ENCODE measurements around the gene PSMD2.
"Not testable (repeated sequence)": the region's sequence is repeated elsewhere in the genome, so short reads cannot be mapped to it uniquely, and the experiment has no call there.

The PSMD2 gene

GRCh38 chr3:184261854-184262763 is 36.9 kb upstream of the PSMD2 start:
- no peaks in the 10 kb centered on the region for H3K4me1 ChIP-seq (ENCODE audit: control insufficient read depth, insufficient read depth, low read length)
- H3K4me3 ChIP-seq (ENCODE audit: low read length): peak overlapping the region; percentile 56
- no peak overlapping the region for H3K27ac ChIP-seq (ENCODE audit: low read depth, low read length)
- H3K9ac ChIP-seq (ENCODE audit: low read length): no peak overlapping the region
- no peaks in the 10 kb centered on the region for H3K36me3 ChIP-seq (ENCODE audit: control insufficient read depth, insufficient read depth, low read length)
- H3K27me3 ChIP-seq (ENCODE audit: control insufficient read depth, insufficient read depth, low read length): peaks cover 39% of the 10 kb centered on the region

DNA sequence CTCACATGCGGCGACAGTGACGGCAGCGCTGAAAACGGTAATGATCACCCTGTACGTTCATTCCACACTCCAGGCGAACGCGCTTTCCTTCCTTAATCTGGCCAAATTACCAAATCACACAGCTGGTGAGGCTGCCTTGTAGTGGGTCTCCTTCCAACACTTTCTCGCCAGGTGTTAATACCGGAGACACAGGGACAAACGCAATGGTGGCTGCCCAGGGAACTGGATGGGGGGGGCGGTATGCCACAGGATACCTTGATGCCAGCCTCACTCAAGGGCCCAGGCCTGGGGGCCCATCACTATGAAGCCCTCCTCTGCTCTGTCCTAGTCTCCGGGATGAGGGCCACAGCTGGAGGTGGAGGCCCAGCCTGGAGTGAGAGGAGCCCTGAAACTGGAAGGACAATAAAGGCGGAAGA is 36.3 kb upstream of the PSMD2 start:
- Histone ChIP-seq H3K36me3 (ENCODE audit: control insufficient read depth, insufficient read depth, low read length) (no peaks in the 10 kb centered on the region), H3K27me3 (ENCODE audit: control insufficient read depth, insufficient read depth, low read length) (peaks cover 39% of the 10 kb centered on the region), H3K4me3 (ENCODE audit: low read length) (no peak overlapping the region), H3K4me1 (ENCODE audit: control insufficient read depth, insufficient read depth, low read length) (no peaks in the 10 kb centered on the region), H3K27ac (ENCODE audit: low read depth, low read length) (no peak overlapping the region), H3K9ac (ENCODE audit: low read length) (no peak overlapping the region)

DNA sequence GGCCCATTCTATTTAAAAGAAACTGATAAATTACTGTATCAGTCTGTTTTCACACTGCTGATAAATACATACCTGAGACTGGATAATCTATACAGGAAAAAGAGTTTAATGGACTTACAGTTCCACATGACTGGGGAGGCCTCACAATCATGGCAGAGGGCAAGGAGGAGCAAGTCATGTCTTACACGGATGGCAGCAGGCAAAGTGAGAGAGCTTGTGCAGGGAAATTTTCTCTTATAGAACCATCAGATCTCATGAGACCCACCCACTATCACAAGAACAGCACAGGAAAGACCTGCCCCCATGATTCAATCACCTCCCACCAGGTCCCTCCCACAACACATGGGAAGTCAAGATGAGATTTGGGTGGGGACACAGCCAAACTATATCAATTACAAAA is 31.8 kb upstream of the PSMD2 start:
- H3K4me1 ChIP-seq (ENCODE audit: control insufficient read depth, insufficient read depth, low read length); H3K4me3 ChIP-seq (ENCODE audit: low read length); H3K36me3 ChIP-seq (ENCODE audit: control insufficient read depth, insufficient read depth, low read length); H3K27ac ChIP-seq (ENCODE audit: low read depth, low read length); H3K9ac ChIP-seq (ENCODE audit: low read length): not testable (repeated sequence)
- H3K27me3 ChIP-seq (ENCODE audit: control insufficient read depth, insufficient read depth, low read length): peaks cover 15% of the 10 kb centered on the region

GRCh38 chr3:184272269-184272668 is 26.8 kb upstream of the PSMD2 start:
- no peak overlapping the region for H3K27ac ChIP-seq (ENCODE audit: low read depth, low read length)
- H3K4me3 ChIP-seq (ENCODE audit: low read length): no peak overlapping the region
- H3K27me3 ChIP-seq (ENCODE audit: control insufficient read depth, insufficient read depth, low read length): peaks cover 15% of the 10 kb centered on the region
- H3K36me3 ChIP-seq (ENCODE audit: control insufficient read depth, insufficient read depth, low read length): no peaks in the 10 kb centered on the region
- no peaks in the 10 kb centered on the region for H3K4me1 ChIP-seq (ENCODE audit: control insufficient read depth, insufficient read depth, low read length)
- H3K9ac ChIP-seq (ENCODE audit: low read length): no peak overlapping the region

DNA sequence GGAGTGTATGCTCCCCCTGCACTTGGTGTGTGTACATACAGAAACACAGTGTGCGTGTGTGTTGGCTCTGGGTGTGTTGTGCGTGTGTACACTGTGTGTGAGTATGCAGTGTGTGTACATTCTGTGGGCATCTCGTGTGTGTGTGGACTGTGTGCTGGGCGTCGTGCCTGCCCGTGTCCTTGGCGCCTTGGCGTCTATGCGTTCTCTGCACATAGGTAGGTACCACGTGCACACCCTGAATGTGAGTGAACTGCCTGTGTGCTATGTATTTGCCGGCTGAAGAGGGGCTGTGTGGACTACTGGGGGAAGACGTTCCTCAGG is 23.7 kb upstream of the PSMD2 start:
- Histone ChIP-seq H3K9ac (ENCODE audit: low read length) (no peak overlapping the region), H3K36me3 (ENCODE audit: control insufficient read depth, insufficient read depth, low read length) (no peaks in the 10 kb centered on the region), H3K27ac (ENCODE audit: low read depth, low read length) (no peak overlapping the region), H3K4me3 (ENCODE audit: low read length) (no peak overlapping the region), H3K27me3 (ENCODE audit: control insufficient read depth, insufficient read depth, low read length) (peaks cover 15% of the 10 kb centered on the region), H3K4me1 (ENCODE audit: control insufficient read depth, insufficient read depth, low read length) (no peaks in the 10 kb centered on the region)

DNA sequence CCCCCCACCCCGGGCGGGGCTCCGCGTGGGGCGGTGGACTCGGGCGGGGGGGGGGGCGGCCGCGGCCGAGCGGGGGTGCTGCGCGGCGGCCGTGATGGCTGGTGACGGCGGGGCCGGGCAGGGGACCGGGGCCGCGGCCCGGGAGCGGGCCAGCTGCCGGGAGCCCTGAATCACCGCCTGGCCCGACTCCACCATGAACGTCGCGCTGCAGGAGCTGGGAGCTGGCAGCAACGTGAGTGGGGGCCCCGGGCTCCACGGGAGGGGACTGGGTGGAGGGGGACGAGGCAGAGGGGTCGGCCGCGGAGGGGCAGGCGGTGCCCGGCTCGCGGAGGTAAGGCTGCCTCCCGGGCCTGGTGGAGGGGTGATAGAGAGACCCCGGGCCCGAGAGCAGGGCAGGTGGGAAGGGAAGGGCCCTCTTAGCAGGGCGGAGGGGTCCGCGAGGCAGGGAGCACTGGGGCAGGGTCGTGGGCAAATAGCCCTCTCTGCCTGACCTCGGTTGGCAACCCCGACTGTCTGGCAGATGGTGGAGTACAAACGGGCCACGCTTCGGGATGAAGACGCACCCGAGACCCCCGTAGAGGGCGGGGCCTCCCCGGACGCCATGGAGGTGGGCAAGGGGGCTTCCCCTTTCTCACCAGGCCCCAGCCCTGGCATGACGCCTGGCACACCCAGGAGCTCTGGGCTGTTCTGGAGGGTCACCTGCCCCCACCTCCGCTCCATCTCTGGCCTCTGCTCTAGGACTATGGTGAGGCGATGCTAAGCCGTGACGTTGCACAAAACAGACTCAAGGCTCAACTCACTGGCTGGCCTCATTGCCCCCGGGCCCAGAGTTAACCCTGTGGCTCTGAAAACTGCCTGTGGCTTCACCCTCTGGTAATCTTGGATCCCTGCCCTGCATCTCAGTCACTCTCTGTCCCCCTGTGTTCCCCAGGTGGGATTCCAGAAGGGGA is 22.8 kb upstream of the PSMD2 start, which contains the start of gene ECE2:
ECE2 (plus strand) TSS at position 62 of the 950 bp plus-strand sequence; CDS start at position 194, 132 bp downstream.
- Histone ChIP-seq H3K9ac (ENCODE audit: low read length) (no peak within 1 kb of the TSS), H3K27ac (ENCODE audit: low read depth, low read length) (no peak within 1 kb of the TSS), H3K36me3 (ENCODE audit: control insufficient read depth, insufficient read depth, low read length) (no peaks in the 10 kb centered on the region), H3K4me1 (ENCODE audit: control insufficient read depth, insufficient read depth, low read length) (no peaks in the 10 kb centered on the region), H3K4me3 (ENCODE audit: low read length) (no peak within 1 kb of the TSS), H3K27me3 (ENCODE audit: control insufficient read depth, insufficient read depth, low read length) (peaks cover 15% of the 10 kb centered on the region)

DNA sequence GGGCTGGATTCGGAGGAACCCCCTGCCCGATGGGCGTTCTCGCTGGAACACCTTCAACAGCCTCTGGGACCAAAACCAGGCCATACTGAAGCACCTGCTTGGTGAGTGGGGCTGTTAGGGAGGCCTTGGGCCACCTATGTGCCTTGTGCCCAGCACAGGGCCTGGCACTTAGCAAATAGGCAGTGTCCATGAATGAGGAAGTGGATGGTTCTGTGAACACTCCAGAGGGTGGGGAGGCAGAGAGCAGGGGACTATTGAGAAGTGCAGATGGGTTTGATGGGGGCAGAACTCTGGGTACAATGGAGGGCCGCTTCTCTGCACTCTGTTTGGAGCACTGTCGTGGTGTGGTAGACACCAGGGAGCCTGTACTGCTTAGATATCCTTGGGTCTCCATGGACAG is 21.7 kb upstream of the PSMD2 start:
- no peak overlapping the region for H3K4me3 ChIP-seq (ENCODE audit: low read length)
- H3K4me1 ChIP-seq (ENCODE audit: control insufficient read depth, insufficient read depth, low read length): no peaks in the 10 kb centered on the region
- H3K36me3 ChIP-seq (ENCODE audit: control insufficient read depth, insufficient read depth, low read length): no peaks in the 10 kb centered on the region
- H3K9ac ChIP-seq (ENCODE audit: low read length): no peak overlapping the region
- no peak overlapping the region for H3K27ac ChIP-seq (ENCODE audit: low read depth, low read length)
- H3K27me3 ChIP-seq (ENCODE audit: control insufficient read depth, insufficient read depth, low read length): peaks cover 15% of the 10 kb centered on the region

GRCh38 chr3:184282941-184283340 is 16.1 kb upstream of the PSMD2 start:
- no peaks in the 10 kb centered on the region for H3K27me3 ChIP-seq (ENCODE audit: control insufficient read depth, insufficient read depth, low read length)
- no peak overlapping the region for H3K4me3 ChIP-seq (ENCODE audit: low read length)
- no peaks in the 10 kb centered on the region for H3K36me3 ChIP-seq (ENCODE audit: control insufficient read depth, insufficient read depth, low read length)
- H3K4me1 ChIP-seq (ENCODE audit: control insufficient read depth, insufficient read depth, low read length): no peaks in the 10 kb centered on the region
- H3K27ac ChIP-seq (ENCODE audit: low read depth, low read length): no peak overlapping the region
- H3K9ac ChIP-seq (ENCODE audit: low read length): no peak overlapping the region

DNA sequence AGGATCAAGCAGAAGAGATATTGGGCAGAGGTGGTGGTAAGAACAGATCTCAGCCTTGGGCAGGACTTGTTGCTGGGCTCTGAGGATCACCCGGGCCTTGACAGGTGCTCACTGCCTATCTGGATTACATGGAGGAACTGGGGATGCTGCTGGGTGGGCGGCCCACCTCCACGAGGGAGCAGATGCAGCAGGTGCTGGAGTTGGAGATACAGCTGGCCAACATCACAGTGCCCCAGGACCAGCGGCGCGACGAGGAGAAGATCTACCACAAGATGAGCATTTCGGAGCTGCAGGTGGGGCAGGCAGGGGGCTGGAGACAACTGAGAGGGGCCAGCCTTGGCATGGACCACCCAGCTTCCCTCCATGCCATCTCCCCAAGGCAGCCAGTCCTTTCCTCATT is 15.4 kb upstream of the PSMD2 start:
- Histone ChIP-seq H3K27me3 (ENCODE audit: control insufficient read depth, insufficient read depth, low read length) (no peaks in the 10 kb centered on the region), H3K27ac (ENCODE audit: low read depth, low read length) (no peak overlapping the region), H3K4me3 (ENCODE audit: low read length) (no peak overlapping the region), H3K36me3 (ENCODE audit: control insufficient read depth, insufficient read depth, low read length) (no peaks in the 10 kb centered on the region), H3K9ac (ENCODE audit: low read length) (no peak overlapping the region), H3K4me1 (ENCODE audit: control insufficient read depth, insufficient read depth, low read length) (no peaks in the 10 kb centered on the region)

DNA sequence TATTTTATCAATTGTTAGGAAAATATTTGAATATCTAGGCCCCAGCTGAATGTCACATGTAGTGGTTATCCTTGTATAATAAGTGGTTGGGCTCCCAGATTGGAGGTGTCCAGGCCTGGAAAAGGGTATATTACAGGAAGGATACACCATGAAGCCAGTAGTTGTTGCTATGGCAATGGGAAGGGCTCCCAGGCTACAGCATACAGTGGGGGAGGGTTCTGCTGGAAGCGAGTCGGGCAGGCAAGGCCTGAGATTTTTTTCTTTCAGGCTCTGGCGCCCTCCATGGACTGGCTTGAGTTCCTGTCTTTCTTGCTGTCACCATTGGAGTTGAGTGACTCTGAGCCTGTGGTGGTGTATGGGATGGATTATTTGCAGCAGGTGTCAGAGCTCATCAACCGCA is 14.3 kb upstream of the PSMD2 start:
- Histone ChIP-seq H3K27ac (ENCODE audit: low read depth, low read length) (no peak overlapping the region), H3K36me3 (ENCODE audit: control insufficient read depth, insufficient read depth, low read length) (no peaks in the 10 kb centered on the region), H3K4me3 (ENCODE audit: low read length) (no peak overlapping the region), H3K27me3 (ENCODE audit: control insufficient read depth, insufficient read depth, low read length) (no peaks in the 10 kb centered on the region), H3K4me1 (ENCODE audit: control insufficient read depth, insufficient read depth, low read length) (no peaks in the 10 kb centered on the region), H3K9ac (ENCODE audit: low read length) (no peak overlapping the region)

DNA sequence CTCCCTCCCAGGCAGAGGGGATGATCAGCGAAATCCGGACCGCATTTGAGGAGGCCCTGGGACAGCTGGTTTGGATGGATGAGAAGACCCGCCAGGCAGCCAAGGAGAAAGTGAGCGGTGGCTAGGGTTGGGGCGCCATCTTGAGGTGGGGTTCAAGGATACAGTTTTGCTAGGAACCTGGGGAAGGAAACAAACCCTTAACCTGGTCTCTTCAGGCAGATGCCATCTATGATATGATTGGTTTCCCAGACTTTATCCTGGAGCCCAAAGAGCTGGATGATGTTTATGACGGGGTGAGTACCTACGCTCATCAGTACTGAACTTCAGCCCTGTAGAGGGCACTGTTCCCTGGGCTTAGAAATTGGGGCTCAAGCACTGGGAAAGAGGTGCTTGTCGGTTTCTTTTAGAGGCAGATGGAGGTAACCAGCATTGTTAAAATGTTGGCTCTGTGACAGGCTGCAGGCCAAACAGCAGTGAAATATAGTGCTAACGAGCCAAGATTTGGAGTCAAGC is 9.6 kb upstream of the PSMD2 start:
- H3K9ac ChIP-seq (ENCODE audit: low read length): no peak overlapping the region
- H3K36me3 ChIP-seq (ENCODE audit: control insufficient read depth, insufficient read depth, low read length): no peaks in the 10 kb centered on the region
- H3K4me3 ChIP-seq (ENCODE audit: low read length): no peak overlapping the region
- no peaks in the 10 kb centered on the region for H3K27me3 ChIP-seq (ENCODE audit: control insufficient read depth, insufficient read depth, low read length)
- H3K4me1 ChIP-seq (ENCODE audit: control insufficient read depth, insufficient read depth, low read length): no peaks in the 10 kb centered on the region
- no peak overlapping the region for H3K27ac ChIP-seq (ENCODE audit: low read depth, low read length)

DNA sequence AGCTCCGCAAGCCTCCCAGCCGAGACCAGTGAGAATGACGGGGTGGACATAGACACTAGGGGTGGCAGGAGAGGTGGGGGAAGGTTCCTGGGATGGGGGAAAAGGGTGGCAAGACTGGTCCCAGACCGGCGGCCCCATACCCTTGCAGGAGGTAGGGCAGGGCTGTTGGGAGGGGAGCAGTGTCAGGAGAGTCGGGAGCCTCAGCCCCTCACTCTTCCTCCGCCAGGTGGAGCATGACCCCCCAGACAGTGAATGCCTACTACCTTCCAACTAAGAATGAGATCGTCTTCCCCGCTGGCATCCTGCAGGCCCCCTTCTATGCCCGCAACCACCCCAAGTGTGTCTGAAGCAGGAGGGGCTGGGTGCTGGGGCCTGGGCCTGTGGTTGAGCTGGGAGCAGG is 8.7 kb upstream of the PSMD2 start:
- no peak overlapping the region for H3K27ac ChIP-seq (ENCODE audit: low read depth, low read length)
- H3K4me1 ChIP-seq (ENCODE audit: control insufficient read depth, insufficient read depth, low read length): no peaks in the 10 kb centered on the region
- H3K27me3 ChIP-seq (ENCODE audit: control insufficient read depth, insufficient read depth, low read length): no peaks in the 10 kb centered on the region
- no peak overlapping the region for H3K4me3 ChIP-seq (ENCODE audit: low read length)
- no peaks in the 10 kb centered on the region for H3K36me3 ChIP-seq (ENCODE audit: control insufficient read depth, insufficient read depth, low read length)
- no peak overlapping the region for H3K9ac ChIP-seq (ENCODE audit: low read length)

All from rectal smooth muscle tissue (tissue), 1 donor.